G401.6 (cell line): Measurements from ENCODE around the gene CYTH2.

ENCODE experiments used
- FAIRE-seq: peaks from 2 replicates; lab custom pipeline; 2012; peaks lifted over from hg19 to GRCh38; lab: Jason Lieb, UNC

The CYTH2 gene

GRCh38 chr19:48452289-48453190, 16.6 kb upstream of the CYTH2 start:
- FAIRE-seq, result no peak

- no peak for FAIRE-seq
Measured at GRCh38 chr19:48454150-48454730, 14.9 kb upstream of the CYTH2 start.

GRCh38 chr19:48455171-48455907, 13.8 kb upstream of the CYTH2 start, which contains the start of gene KCNJ14:
TSS of gene KCNJ14 (plus strand) at chr19:48455574. CDS start at chr19:48461725, 6,151 bp downstream.
- FAIRE-seq, result no peak

GRCh38 chr19:48455908-48456562, 13.1 kb upstream of the CYTH2 start:
- no peak for FAIRE-seq

- no peak for FAIRE-seq
Measured at GRCh38 chr19:48456864-48457263, 12.3 kb upstream of the CYTH2 start.

GRCh38 chr19:48458016-48458415, 11.2 kb upstream of the CYTH2 start:
- no peak for FAIRE-seq

GRCh38 chr19:48461651-48461981, 7.6 kb upstream of the CYTH2 start:
- FAIRE-seq, result no peak

GRCh38 chr19:48461982-48462655, 7.0 kb upstream of the CYTH2 start:
- FAIRE-seq, result no peak

GRCh38 chr19:48465215-48465614, 4.0 kb upstream of the CYTH2 start:
- FAIRE-seq, result no peak

- no peak for FAIRE-seq
Measured at GRCh38 chr19:48466561-48467325, 2.4 kb upstream of the CYTH2 start.

- peak; percentile 100 for FAIRE-seq
Measured at GRCh38 chr19:48468772-48469288, 339 bp upstream of the CYTH2 start.

GRCh38 chr19:48469934-48470680, 938 bp downstream of the CYTH2 start:
- no peak for FAIRE-seq

- FAIRE-seq, result no peak
Measured at GRCh38 chr19:48470856-48471255, 1.7 kb downstream of the CYTH2 start.

- no peak for FAIRE-seq
Measured at GRCh38 chr19:48471836-48472235, 2.7 kb downstream of the CYTH2 start.

GRCh38 chr19:48473161-48473966, 4.2 kb downstream of the CYTH2 start:
- FAIRE-seq, result no peak

GRCh38 chr19:48474084-48474592, 5.0 kb downstream of the CYTH2 start:
- no peak for FAIRE-seq

- FAIRE-seq, result no peak
Measured at GRCh38 chr19:48475369-48476068, 6.3 kb downstream of the CYTH2 start.

- no peak for FAIRE-seq
Measured at GRCh38 chr19:48476176-48476575, 7.0 kb downstream of the CYTH2 start.
